GM19455 (cell line): Measurements from ENCODE around the gene CAMK2B.

Experiments
- ATAC-seq: cut with Tn5 transposase; IDR thresholded peaks from one replicate; pipeline ENCODE4 v1.9.1; 2021; ENCODE audit not compliant: unreplicated experiment

The CAMK2B gene

GRCh38 chr7:44287488-44288380 is 37.7 kb downstream of the CAMK2B start:
- no peak for ATAC-seq

- ATAC-seq, result no peak
Observed at GRCh38 chr7:44286618-44287487, 38.5 kb downstream of the CAMK2B start.

GRCh38 chr7:44286182-44286617 is 39.2 kb downstream of the CAMK2B start:
- no peak for ATAC-seq

- no peak for ATAC-seq
Observed at GRCh38 chr7:44285561-44285960, 39.8 kb downstream of the CAMK2B start.

GRCh38 chr7:44284881-44285541 is 40.4 kb downstream of the CAMK2B start:
- ATAC-seq, result no peak

GRCh38 chr7:44284216-44284615 is 41.2 kb downstream of the CAMK2B start:
- ATAC-seq, result no peak

- ATAC-seq, result no peak
Observed at GRCh38 chr7:44283381-44284211, 41.8 kb downstream of the CAMK2B start.

GRCh38 chr7:44282601-44283171 is 42.7 kb downstream of the CAMK2B start:
- ATAC-seq, result no peak

GRCh38 chr7:44281811-44282600 is 43.4 kb downstream of the CAMK2B start:
- no peak for ATAC-seq

GRCh38 chr7:44280993-44281721 is 44.2 kb downstream of the CAMK2B start:
- no peak for ATAC-seq

- no peak for ATAC-seq
Observed at GRCh38 chr7:44280636-44280992, 44.8 kb downstream of the CAMK2B start.

- no peak for ATAC-seq
Observed at GRCh38 chr7:44279731-44280505, 45.5 kb downstream of the CAMK2B start.

- no peak for ATAC-seq
Observed at GRCh38 chr7:44279286-44279685, 46.1 kb downstream of the CAMK2B start.

- ATAC-seq, result no peak
Observed at GRCh38 chr7:44278451-44279161, 46.8 kb downstream of the CAMK2B start.

- ATAC-seq, result no peak
Observed at GRCh38 chr7:44277851-44278250, 47.5 kb downstream of the CAMK2B start.

- no peak for ATAC-seq
Observed at GRCh38 chr7:44277391-44277790, 48.0 kb downstream of the CAMK2B start.

- no peak for ATAC-seq
Observed at GRCh38 chr7:44276571-44277221, 48.7 kb downstream of the CAMK2B start.
